GM04503 (cell line): ENCODE measurements around the gene PLS3.
A peak's percentile ranks its signal among the peaks of the same experiment; 100 is the strongest.
"Not testable (repeated sequence)": the region's sequence is repeated elsewhere in the genome, so short reads cannot be mapped to it uniquely, and the experiment has no call there.

Source experiments
- DNase-seq: peaks from one replicate; pipeline ENCODE4 v3.0.0-alpha.2; 2012; ENCODE audit warnings: low read depth

The PLS3 gene

GRCh38 chrX:115609621-115610020, 48.6 kb downstream of the PLS3 start:
- no peak for DNase-seq

GRCh38 chrX:115616943-115617563, 56.1 kb downstream of the PLS3 start:
- no peak for DNase-seq

GRCh38 chrX:115622534-115622933, 61.6 kb downstream of the PLS3 start:
- DNase-seq: no peak

- DNase-seq: no peak
Observed at GRCh38 chrX:115624916-115625315, 63.9 kb downstream of the PLS3 start.

GRCh38 chrX:115625572-115626301, 64.8 kb downstream of the PLS3 start:
- no peak for DNase-seq

GRCh38 chrX:115630204-115630603, 69.2 kb downstream of the PLS3 start:
- no peak for DNase-seq

- DNase-seq: no peak
Observed at GRCh38 chrX:115632455-115632854, 71.5 kb downstream of the PLS3 start.

- not testable (repeated sequence) for DNase-seq
Observed at GRCh38 chrX:115633397-115633796, 72.4 kb downstream of the PLS3 start.

GRCh38 chrX:115639334-115639880, 78.4 kb downstream of the PLS3 start:
- no peak for DNase-seq

GRCh38 chrX:115642311-115642710, 81.3 kb downstream of the PLS3 start:
- no peak for DNase-seq

- peak; percentile 21 for DNase-seq
Observed at GRCh38 chrX:115642895-115643530, 82.0 kb downstream of the PLS3 start.

GRCh38 chrX:115644397-115644796, 83.4 kb downstream of the PLS3 start:
- DNase-seq: not testable (repeated sequence)

GRCh38 chrX:115649461-115650063, 88.6 kb downstream of the PLS3 start:
- DNase-seq: no peak

- DNase-seq: no peak
Observed at GRCh38 chrX:115650449-115650848, 89.5 kb downstream of the PLS3 start.

GRCh38 chrX:115650916-115651315, 89.9 kb downstream of the PLS3 start:
- no peak for DNase-seq

GRCh38 chrX:115652221-115652620, 91.2 kb downstream of the PLS3 start:
- no peak for DNase-seq

- no peak for DNase-seq
Observed at GRCh38 chrX:115665122-115665521, 104.1 kb downstream of the PLS3 start.

GRCh38 chrX:115679460-115679859, 118.5 kb downstream of the PLS3 start:
- no peak for DNase-seq

GRCh38 chrX:115687595-115687994, 126.6 kb downstream of the PLS3 start:
- DNase-seq: no peak

GRCh38 chrX:115689931-115690330, 129.0 kb downstream of the PLS3 start:
- DNase-seq: peak; percentile 10

- peak; percentile 33 for DNase-seq
Observed at GRCh38 chrX:115690511-115691216, 129.7 kb downstream of the PLS3 start.

GRCh38 chrX:115693476-115693875, 132.5 kb downstream of the PLS3 start:
- no peak for DNase-seq
